Head of caudate nucleus (tissue), 42 donors: ENCODE measurements around the gene RRP36.
A peak's percentile ranks its signal among the peaks of the same experiment; 100 is the strongest.

Experiments
- DNase-seq, 42 donors: peaks; one replicate each; pipeline versions ENCODE4 v3.0.0 to v3.0.0-alpha.2; 2020 to 2021; ENCODE audit warnings: mixed read lengths in 7 of 42
- intact Hi-C: fragments of 100-400 bp; cut with DNase I; formaldehyde crosslinking; loops from one replicate; pipeline ENCODE4 v1.15.0; 2022

Gene RRP36

GRCh38 chr6:43001843-43002242 is 19.6 kb upstream of the RRP36 start:
- intact Hi-C loops = no loop called here
- DNase-seq = no peak

GRCh38 chr6:43005844-43006243 is 15.6 kb upstream of the RRP36 start:
- DNase-seq = no peak
- intact Hi-C loops = no loop called here

DNA sequence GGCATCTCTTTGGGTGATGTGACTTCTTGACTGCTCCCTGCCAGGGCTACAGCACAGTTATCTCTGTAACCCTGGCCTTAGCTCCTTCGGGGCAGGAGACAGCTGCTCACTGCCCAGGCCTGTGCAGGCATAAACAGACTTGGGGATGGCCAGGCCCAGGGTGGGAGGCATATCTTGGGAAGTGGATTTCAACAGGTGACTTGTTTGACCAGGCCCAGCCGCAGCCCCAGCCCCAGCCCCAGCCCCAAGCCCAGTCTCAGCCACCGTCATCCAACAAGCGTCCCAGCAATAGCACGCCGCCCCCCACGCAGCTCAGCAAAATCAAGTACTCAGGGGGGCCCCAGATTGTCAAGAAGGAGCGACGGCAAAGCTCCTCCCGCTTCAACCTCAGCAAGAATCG is 15.2 kb upstream of the RRP36 start:
- intact Hi-C loops = no loop called here
- no peak for DNase-seq

- no peak for DNase-seq
- intact Hi-C loops = no loop called here
These were observed 14.3 kb upstream of the RRP36 start for GRCh38 chr6:43007126-43007525.

DNA sequence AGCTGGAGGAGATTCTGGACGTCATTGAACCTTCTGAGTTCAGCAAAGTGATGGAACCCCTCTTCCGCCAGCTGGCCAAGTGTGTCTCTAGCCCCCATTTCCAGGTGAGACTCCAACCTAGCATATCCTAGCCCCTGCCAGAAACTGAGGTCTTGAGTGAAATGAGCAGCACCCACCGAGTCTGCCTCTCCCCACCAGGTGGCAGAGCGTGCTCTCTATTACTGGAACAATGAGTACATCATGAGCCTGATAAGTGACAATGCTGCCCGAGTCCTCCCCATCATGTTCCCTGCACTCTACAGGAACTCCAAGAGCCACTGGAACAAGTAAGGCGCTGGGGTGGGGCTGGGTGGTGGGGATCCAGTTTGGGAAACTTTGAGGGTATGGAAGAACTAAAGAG is 12.3 kb upstream of the RRP36 start:
- peak in 32 of 42 donors; percentile 7 to 73 (median 46) for DNase-seq
- intact Hi-C loops = no loop called here

DNA sequence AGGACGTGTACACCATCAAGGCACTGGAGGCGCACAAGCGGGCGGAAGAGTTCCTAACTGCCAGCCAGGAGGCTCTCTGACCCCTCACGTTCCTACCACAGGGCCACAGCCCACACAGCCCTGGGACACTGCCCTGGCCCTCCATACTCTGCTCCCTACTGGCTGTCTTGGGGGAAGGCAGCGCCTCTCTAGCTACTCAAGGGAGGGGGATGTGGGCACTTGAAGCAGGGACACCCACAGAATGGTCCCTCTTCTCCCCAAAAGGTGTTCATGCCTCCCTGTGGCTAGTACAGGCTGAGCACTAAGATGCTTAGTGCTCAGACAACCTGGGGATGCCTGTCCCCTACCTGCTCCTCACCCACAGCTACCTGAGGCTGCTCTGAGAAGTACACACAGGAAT is 10.2 kb upstream of the RRP36 start:
- intact Hi-C loops = no loop called here

DNA sequence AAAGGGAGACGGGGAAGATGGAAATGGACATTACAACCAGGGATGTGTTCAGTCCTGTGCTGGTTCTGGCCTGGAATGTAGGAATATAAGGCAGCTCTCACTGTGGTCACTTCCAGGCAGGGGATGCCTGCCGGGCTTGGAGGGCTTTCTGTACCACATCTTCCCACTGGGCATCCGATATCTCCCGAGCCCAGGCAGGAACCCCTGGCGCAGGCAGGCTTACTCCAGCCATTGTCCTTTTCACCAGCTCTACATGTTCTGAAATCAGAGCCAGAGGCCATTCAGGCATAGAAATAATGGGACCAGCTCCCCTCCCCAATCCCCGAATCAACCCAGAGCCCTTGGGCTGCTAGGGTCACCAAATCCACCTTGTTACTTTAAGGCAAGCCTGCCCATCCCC is 9.1 kb upstream of the RRP36 start:
- intact Hi-C loops = loop anchor here (2.0 kb wide), 1 partner anchor 46 kb away; the partner anchor contains the start of genes KLC4 and MRPL2
- no peak for DNase-seq

More for the DNA sequence above, 10.2 kb upstream of the RRP36 start:
- DNase-seq = no peak

DNA sequence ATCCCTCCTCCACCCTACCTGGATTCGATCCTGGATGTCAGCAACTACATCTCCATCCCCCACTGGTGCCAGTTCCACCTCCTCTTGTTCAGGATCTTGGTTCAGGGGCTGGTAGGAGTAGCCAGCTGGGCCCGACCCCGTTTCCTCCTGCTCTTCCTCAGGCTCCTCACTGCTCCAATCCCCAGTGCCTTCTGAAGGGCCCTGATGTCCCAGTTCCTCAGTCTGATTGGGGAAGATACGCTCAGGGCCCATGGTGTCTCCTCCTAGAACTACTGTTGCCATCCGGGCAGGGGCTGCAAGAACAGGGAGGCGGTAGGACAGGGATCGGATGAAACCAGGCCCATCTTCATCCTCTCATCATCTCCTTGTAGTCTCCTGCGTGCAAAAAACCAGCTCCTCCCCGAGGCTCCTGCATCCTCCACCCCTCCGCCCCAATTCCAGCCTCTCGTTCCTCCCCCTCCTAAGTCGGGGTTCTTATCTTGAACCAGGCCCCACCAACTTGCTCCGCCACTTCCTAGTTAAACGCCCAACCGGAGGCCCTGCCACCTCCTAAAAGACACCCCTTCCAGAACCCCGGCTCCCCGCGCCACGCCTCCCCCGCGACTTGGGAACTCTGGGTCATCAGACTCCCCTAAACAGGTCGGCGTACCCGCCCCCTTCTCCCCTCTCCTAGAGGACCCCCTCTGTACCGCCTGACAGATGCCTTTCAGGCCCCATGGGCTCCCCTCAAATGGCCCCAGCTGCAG is 8.2 kb upstream of the RRP36 start:
- intact Hi-C loops = loop anchor here (2.0 kb wide), 1 partner anchor 46 kb away; the partner anchor contains the start of genes KLC4 and MRPL2
- peak in 9 of 42 donors; percentile 6 to 67 (median 16) for DNase-seq

- intact Hi-C loops = loop anchor here (2.0 kb wide), 2 partner anchors 29 to 45 kb away; partner anchors contain the start of genes KLC4, MRPL2 and PPP2R5D
- peak; percentile 98 to 100 (median 100) for DNase-seq
These were observed 7.5 kb upstream of the RRP36 start, which contains the start of the genes KLHDC3 and MEA1 for GRCh38 chr6:43013843-43014433. Gene KLHDC3 (plus strand): TSS chr6:43014249. CDS start chr6:43017193, 2,944 bp downstream. Gene MEA1 (minus strand): TSS chr6:43013946. CDS start chr6:43013813, 133 bp downstream.

- intact Hi-C loops = loop anchor here (2.0 kb wide), 1 partner anchor 30 kb away; the partner anchor contains the start of gene PPP2R5D
- DNase-seq = no peak
These were observed 7.0 kb upstream of the RRP36 start for GRCh38 chr6:43014434-43014909.

- no peak for DNase-seq
- intact Hi-C loops = no loop called here
These were observed 5.1 kb upstream of the RRP36 start for GRCh38 chr6:43016176-43016942.

DNA sequence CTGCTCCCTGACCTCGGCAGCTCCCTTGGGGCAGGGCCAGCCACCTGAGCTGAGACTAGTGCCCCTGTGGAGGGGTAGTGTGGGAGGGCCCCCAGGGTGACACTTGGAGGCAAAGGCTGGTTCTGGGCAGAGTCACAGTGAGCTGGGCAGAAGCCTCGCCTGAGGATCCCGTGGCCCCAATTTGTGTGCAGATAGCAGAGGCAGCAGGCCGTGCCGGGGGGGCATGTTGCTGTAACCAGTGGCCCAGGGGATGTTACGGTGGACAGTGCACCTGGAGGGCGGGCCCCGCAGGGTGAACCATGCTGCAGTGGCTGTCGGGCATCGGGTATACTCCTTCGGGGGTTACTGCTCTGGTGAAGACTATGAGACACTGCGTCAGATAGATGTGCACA is 4.5 kb upstream of the RRP36 start:
- intact Hi-C loops = no loop called here
- DNase-seq = no peak

DNA sequence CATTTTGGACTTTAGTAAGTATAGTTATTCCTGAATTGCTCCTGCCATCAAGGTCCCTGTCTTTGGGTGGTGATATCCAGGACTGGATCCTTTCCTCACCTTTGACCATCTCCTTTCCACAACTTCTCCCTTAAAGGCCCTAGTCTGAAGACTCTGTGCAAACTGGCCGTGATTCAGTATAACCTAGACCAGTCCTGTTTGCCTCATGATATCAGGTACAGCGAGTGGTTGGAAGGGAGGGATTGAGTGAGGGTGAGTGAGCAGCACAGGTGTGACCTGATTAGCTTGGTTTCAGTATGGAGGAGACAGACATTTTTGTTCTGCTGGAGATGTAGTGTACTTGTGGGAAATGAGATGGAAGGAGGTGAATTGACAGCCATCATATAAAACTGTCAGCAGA is 2.3 kb upstream of the RRP36 start:
- DNase-seq = no peak
- intact Hi-C loops = no loop called here

- intact Hi-C loops = no loop called here
- DNase-seq = peak in 9 of 42 donors; percentile 11 to 56 (median 36)
These were observed 1.2 kb upstream of the RRP36 start for GRCh38 chr6:43020052-43020705.

DNA sequence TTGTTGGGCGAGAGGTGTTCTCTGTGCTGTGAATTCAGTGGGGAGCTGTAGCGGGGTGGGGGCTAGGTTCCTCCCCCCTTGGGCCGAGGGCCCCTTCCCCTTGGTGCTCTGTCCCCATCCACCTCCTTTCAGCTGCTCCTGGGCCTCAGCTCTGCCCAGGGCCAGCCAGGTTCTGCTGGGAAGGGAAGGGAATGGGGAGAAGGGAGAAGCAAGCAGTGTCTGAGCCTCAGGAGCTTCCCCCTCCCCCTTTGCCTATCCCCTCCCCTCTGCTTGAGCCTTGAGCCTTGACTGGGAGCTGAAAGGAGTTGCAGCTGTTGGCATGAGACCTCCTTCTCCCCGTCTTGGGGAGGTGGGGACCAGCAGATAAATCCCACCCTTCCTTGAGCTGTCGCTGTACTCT is 576 bp upstream of the RRP36 start:
- no peak for DNase-seq
- intact Hi-C loops = no loop called here

DNA sequence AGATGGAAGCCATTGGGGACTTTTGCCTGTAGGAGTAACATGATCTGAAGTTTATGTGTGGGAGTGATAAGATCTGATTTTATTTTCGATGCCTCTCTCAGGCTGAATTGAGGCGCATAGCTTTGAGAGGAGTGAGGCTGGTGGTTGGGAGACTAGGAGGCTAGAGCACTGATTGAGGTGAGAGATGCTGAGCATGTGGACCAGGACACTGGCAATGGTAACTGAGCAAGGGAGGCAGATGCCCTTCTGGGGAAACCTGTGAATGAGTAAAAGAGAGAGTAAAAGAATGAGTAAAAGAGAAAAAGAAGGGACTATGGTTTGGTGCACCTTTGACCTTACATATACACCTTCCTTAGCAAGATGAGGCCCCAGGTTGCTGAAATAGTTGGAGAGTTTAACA is 3.0 kb downstream of the RRP36 start:
- DNase-seq = no peak
- intact Hi-C loops = no loop called here

DNA sequence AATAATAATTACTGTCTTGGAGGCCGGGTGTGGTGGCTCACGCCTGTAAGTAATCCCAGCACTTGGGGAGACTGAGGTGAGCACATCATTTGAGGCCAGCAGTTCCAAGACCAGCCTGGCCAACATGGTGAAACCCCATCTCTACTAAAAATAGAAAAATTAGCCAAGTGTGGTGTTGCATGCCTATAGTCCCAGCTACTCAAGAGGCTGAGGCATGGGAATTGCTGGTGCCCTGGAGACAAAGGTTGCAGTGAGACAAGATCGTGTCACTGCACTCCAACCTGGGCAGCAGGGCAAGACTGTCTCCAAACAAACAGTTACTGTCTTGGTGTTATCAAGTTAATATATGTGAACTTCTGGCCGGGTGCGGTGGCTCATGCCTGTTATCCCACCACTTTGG is 4.9 kb downstream of the RRP36 start:
- intact Hi-C loops = no loop called here

DNA sequence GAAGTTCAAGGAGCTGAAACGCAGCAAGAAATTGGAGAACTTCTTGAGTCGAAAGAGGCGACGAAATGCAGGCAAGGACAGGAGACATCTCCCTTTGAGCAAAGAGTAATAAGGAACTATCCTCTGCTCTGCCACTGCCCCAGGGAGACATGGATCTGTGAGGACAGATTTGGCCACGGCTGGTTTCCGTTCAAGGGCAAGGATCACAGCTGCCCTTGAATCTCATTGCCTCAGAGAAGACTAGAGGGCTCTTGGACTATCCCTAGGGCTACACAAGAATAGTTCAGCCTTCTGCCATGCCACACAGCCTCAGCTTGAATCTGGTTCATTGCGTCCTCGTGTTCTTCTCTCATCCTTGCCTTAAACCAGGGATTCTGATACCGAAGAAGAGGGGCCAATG is 7.7 kb downstream of the RRP36 start:
- no peak for DNase-seq
- intact Hi-C loops = no loop called here

More for the DNA sequence above, 4.9 kb downstream of the RRP36 start:
- DNase-seq = no peak

DNA sequence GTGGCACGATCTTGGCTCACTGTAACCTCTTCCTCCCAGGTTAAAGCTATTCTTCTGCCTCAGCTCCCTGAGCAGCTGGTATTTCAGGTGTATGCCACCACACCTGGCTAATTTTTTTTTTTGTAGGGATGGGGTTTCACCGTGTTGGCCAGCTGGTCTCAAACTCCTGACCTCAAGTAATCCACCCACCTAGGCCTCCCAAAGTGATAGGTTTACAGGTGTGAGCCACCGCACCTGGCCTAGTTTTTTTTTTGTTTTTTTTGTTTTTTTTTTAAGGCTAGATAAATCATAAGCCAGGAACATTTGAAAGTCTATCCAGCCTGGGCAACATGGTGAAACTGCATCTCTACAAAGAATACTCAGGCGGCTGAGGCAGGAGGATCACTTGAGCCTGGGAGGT is 10.9 kb downstream of the RRP36 start:
- intact Hi-C loops = no loop called here
- DNase-seq = no peak
